CD4-positive, alpha-beta T cell (primary cell): Measurements from ENCODE around the gene ANKRD17. TPM values are rescaled to one million over a fixed set of nuclear protein-coding genes. Genes with fewer than 3 reads are reported as not detected.
A peak's percentile ranks its signal among the peaks of the same experiment; 100 is the strongest.

Experiments used
- ATAC-seq: fragments of 200-7000 bp; cut with Tn5 transposase; one replicate; pipeline ENCODE4 v1.10.0; 2022; ENCODE audit warnings: mild to moderate bottlenecking; ENCODE audit not compliant: poor library complexity
- CTCF ChIA-PET: fragments of 350-600 bp; sonication (Branson Sonifier 250); formaldehyde crosslinking; loops from one replicate; lab custom pipeline; 2021; ENCODE audit warnings: antibody characterized with exemption, inconsistent platforms; lab: Charles Lee
- POLR2A ChIA-PET: fragments of 350-600 bp; sonication (Branson Sonifier 250); formaldehyde crosslinking; loops from one replicate; lab custom pipeline; 2021; ENCODE audit warnings: antibody characterized with exemption, inconsistent platforms; lab: Charles Lee
- DNase-seq, 14 experiments: peaks; one replicate each; pipeline ENCODE4 v3.0.0-alpha.2; 2013 to 2020; ENCODE audit warnings: mixed read lengths in 2 of 14
- H3K27ac ChIP-seq, 2 donors: one replicate each; pipeline versions ENCODE4 v1.5.1 to v1.7.0; 2013; ENCODE audit warnings: low read length in 2 of 2, low read depth in 1 of 2, mild to moderate bottlenecking in 1 of 2
- H3K27me3 ChIP-seq, 2 experiments: 1 replicate in 1 of 2; 2 replicates in 1 of 2; pipeline versions ENCODE4 v1.6.1 to v1.7.0; 2013; ENCODE audit warnings: low read length in 2 of 2, control low read depth in 1 of 2, mild to moderate bottlenecking in 1 of 2, moderate library complexity in 1 of 2; ENCODE audit not compliant: insufficient read depth in 2 of 2, control insufficient read depth in 1 of 2
- H3K36me3 ChIP-seq: one replicate; pipeline ENCODE4 v1.6.1; 2013; ENCODE audit warnings: low read length, control low read depth; ENCODE audit not compliant: insufficient read depth
- H3K4me1 ChIP-seq: one replicate; pipeline ENCODE4 v1.6.1; 2013; ENCODE audit warnings: low read length, control low read depth; ENCODE audit not compliant: insufficient read depth
- H3K4me3 ChIP-seq: one replicate; pipeline ENCODE4 v1.5.1; 2013; ENCODE audit warnings: mild to moderate bottlenecking, low read length, moderate library complexity
- H3K9me3 ChIP-seq, 2 experiments: 1 replicate in 1 of 2; 2 replicates in 1 of 2; pipeline versions ENCODE4 v1.6.1 to v1.7.0; 2013; ENCODE audit warnings: low read length in 2 of 2, mild to moderate bottlenecking in 2 of 2, control low read depth in 1 of 2, moderate library complexity in 1 of 2; ENCODE audit not compliant: control insufficient read depth in 1 of 2, insufficient read depth in 1 of 2
- H3K27ac Mint-ChIP-seq: one replicate; pipeline ENCODE4 v1.8.0; 2020; ENCODE audit warnings: mixed read lengths
- H3K27me3 Mint-ChIP-seq: one replicate; pipeline ENCODE4 v1.8.0; 2021; ENCODE audit warnings: mixed read lengths
- H3K36me3 Mint-ChIP-seq: one replicate; pipeline ENCODE4 v1.8.0; 2021; ENCODE audit warnings: low read depth, mixed read lengths
- H3K4me1 Mint-ChIP-seq: one replicate; pipeline ENCODE4 v1.8.0; 2021; ENCODE audit warnings: low read depth, mixed read lengths
- H3K4me3 Mint-ChIP-seq: one replicate; pipeline ENCODE4 v1.8.0; 2020; ENCODE audit warnings: mild to moderate bottlenecking, mixed read lengths
- H3K9me3 Mint-ChIP-seq: one replicate; pipeline ENCODE4 v1.8.0; 2020; ENCODE audit warnings: mixed read lengths
- intact Hi-C, 2 experiments: fragments of 100-400 bp; cut with DNase I in 1 of 2; cut with micrococcal nuclease in 1 of 2; formaldehyde crosslinking; loops; one replicate each; pipeline versions ENCODE4 v1.15.1 to v1.9.0; 2023 to 2025; cut with DNase I, micrococcal nuclease
- total RNA-seq, 174 experiments: library from RNA in 2 of 174; stranded (reverse) in 2 of 174; gene quantifications; one replicate each; pipeline ENCODE4 v1.2.3 and lab custom pipeline; 2021 to 2026
- TF ChIP-seq, protein P1 (sequence below): fragments of 200-600 bp; IDR thresholded peaks from one replicate; pipeline ENCODE4 v1.8.0; 2022; ENCODE audit warnings: antibody characterized with exemption, mild to moderate bottlenecking

ANKRD17 gene
- total RNA-seq, 2 experiments from 2014 or later = 31.9 to 34.1 TPM

DNA sequence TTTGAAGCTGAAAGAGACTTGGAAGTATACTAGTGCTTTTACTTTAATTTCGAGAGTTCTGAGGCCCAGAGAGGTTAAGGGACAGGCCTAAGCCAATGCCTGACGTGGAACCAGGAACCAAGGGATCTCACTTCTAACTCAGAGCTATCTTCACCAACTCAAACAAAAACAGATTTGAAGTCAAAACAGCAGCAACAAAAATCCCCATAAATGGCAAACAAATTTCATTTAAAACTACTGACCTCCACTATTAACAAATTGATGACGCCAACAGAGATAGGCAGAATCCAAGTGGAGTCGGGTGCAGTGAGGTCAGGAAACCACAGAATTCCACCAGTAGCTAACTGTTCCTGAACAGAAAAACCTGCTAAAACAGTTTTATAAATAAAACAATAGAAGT lies 194.1 kb downstream of the ANKRD17 start:
- intact Hi-C loops = loop anchor here in 1 of 2 experiments (10.0 kb wide), 1 partner anchor 160 kb away; no protein-coding TSS in a partner anchor
- H3K36me3 Mint-ChIP-seq = peaks cover 74% of the 10 kb centered on the region
- H3K4me3 Mint-ChIP-seq = no peak overlapping the region
- Histone ChIP-seq H3K4me3 (no peak overlapping the region), H3K9me3 (no peaks in the 10 kb centered on the region), H3K27me3 (no peaks in the 10 kb centered on the region), H3K4me1 (peaks cover 22% of the 10 kb centered on the region), H3K36me3 (peaks cover 53% of the 10 kb centered on the region), H3K27ac (no peak overlapping the region)
- H3K27ac Mint-ChIP-seq = peak overlapping the region; percentile 99
- TF ChIP-seq, protein P1, sequence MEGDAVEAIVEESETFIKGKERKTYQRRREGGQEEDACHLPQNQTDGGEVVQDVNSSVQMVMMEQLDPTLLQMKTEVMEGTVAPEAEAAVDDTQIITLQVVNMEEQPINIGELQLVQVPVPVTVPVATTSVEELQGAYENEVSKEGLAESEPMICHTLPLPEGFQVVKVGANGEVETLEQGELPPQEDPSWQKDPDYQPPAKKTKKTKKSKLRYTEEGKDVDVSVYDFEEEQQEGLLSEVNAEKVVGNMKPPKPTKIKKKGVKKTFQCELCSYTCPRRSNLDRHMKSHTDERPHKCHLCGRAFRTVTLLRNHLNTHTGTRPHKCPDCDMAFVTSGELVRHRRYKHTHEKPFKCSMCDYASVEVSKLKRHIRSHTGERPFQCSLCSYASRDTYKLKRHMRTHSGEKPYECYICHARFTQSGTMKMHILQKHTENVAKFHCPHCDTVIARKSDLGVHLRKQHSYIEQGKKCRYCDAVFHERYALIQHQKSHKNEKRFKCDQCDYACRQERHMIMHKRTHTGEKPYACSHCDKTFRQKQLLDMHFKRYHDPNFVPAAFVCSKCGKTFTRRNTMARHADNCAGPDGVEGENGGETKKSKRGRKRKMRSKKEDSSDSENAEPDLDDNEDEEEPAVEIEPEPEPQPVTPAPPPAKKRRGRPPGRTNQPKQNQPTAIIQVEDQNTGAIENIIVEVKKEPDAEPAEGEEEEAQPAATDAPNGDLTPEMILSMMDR = no peak
- DNase-seq (no peak), ATAC-seq (no peak)
- no peaks in the 10 kb centered on the region for H3K27me3 Mint-ChIP-seq
- ChIA-PET POLR2A (interaction anchor here (6.0 kb wide), 1 partner anchor 194 kb away, joined by 63 read pairs; the partner anchor contains the start of gene ANKRD17), CTCF (no interaction called here)
- no peaks in the 10 kb centered on the region for H3K9me3 Mint-ChIP-seq
- H3K4me1 Mint-ChIP-seq = peaks cover 49% of the 10 kb centered on the region

DNA sequence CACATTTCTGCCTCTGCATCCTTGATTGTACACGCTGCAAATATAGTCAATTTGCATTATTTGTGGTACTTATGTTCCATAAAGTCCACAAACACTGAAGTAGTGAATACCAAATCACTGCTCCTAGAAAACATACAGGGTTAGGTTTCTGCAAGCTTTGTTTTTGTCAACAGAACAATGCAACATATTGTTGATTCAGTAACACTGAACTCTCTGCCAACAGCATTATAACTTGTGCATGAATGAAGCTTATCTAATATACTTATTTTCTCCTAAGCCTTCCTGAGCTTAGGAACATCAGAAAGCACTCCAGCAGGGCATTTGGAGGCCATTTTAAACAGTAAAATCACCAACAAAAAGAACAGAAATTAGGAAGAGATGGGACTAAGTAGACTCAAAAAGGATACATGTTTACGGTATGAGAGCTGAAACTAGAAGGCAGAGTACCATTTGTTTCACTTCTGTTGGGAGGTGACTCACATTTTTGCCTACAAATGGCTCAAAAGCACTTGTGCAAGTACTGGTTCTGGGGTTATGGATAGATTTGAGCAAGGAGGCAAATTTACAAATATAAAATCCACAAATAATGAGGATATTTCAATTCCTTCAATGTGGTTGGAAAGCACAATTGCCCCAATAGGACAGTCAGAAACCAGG lies 203.2 kb downstream of the ANKRD17 start:
- ATAC-seq (no peak), DNase-seq (no peak)
- Mint-ChIP-seq H3K4me3 (no peak overlapping the region), H3K4me1 (no peaks in the 10 kb centered on the region), H3K27ac (no peak overlapping the region), H3K27me3 (no peaks in the 10 kb centered on the region), H3K36me3 (peaks cover 80% of the 10 kb centered on the region), H3K9me3 (no peaks in the 10 kb centered on the region)
- Histone ChIP-seq H3K4me3 (no peak overlapping the region), H3K9me3 (no peaks in the 10 kb centered on the region), H3K36me3 (peaks cover 57% of the 10 kb centered on the region), H3K4me1 (no peaks in the 10 kb centered on the region), H3K27me3 (no peaks in the 10 kb centered on the region), H3K27ac (no peak overlapping the region)
- TF ChIP-seq, protein P1 = no peak
- intact Hi-C loops = no loop called here
- POLR2A ChIA-PET = no interaction called here
- CTCF ChIA-PET = interaction anchor here (0.8 kb wide), 1 partner anchor 232 kb away, joined by 3 read pairs; no protein-coding TSS in a partner anchor

DNA sequence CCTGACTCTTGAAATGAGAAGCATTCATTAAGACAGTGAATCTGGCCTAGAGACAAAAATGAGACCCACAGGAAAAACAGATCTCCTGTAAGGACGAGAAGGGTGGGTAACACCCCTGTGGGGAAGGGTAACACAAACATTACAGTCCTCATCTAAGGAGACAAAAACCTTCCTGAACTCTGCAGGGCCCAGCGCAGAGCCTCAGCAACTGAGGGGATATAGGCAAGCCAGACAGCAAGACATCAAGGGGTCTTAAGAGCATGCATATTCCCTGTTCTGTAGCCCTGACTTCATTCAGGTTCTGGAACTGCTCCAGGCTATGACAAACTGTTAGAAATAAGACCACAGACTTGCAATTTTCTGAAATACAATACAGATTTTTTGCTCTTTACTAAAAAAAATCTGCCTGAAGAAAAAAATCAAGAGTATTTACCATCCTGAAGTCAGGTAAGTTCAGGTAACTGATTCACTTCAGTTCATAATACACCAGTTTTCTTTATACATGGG lies 204.6 kb downstream of the ANKRD17 start:
- H3K4me3 ChIP-seq = no peak overlapping the region
- H3K27me3 ChIP-seq = no peaks in the 10 kb centered on the region
- Mint-ChIP-seq H3K27me3 (no peaks in the 10 kb centered on the region), H3K9me3 (no peaks in the 10 kb centered on the region), H3K4me3 (no peak overlapping the region), H3K4me1 (no peaks in the 10 kb centered on the region), H3K36me3 (peaks cover 67% of the 10 kb centered on the region), H3K27ac (no peak overlapping the region)
- peaks cover 44% of the 10 kb centered on the region for H3K36me3 ChIP-seq
- ChIA-PET CTCF (no interaction called here), POLR2A (no interaction called here)
- H3K4me1 ChIP-seq = no peaks in the 10 kb centered on the region
- TF ChIP-seq, protein P1 = no peak
- DNase-seq (no peak), ATAC-seq (no peak)
- H3K9me3 ChIP-seq = no peaks in the 10 kb centered on the region
- no peak overlapping the region for H3K27ac ChIP-seq
- intact Hi-C loops = no loop called here
